Activated CD8-positive, alpha-beta memory T cell treated with anti-CD3 and anti-CD28 coated beads, Interleukin-2, amount 50 U/mL, for 24 hours (primary cell): Measurements from ENCODE around the gene PTTG1IP.

Experiments used
- DNase-seq: peaks from one replicate; pipeline ENCODE4 v3.0.0-alpha.2; 2020; ENCODE audit errors: extremely low read depth

PTTG1IP gene

GRCh38 chr21:44823179-44823660 lies 50.3 kb downstream of the PTTG1IP start:
- DNase-seq: no peak

- DNase-seq: no peak
Observed at GRCh38 chr21:44822484-44823178, 50.9 kb downstream of the PTTG1IP start.

GRCh38 chr21:44820851-44821250 lies 52.6 kb downstream of the PTTG1IP start:
- no peak for DNase-seq

- DNase-seq: no peak
Observed at GRCh38 chr21:44819283-44820243, 53.9 kb downstream of the PTTG1IP start.

GRCh38 chr21:44818640-44819011 lies 54.9 kb downstream of the PTTG1IP start:
- no peak for DNase-seq

- peak; percentile 44 for DNase-seq
Observed at GRCh38 chr21:44817914-44818639, 55.4 kb downstream of the PTTG1IP start, which contains the start of gene SUMO3. SUMO3 (minus strand) TSS chr21:44818062; CDS start chr21:44817968, 94 bp downstream.

- DNase-seq: peak; percentile 75
Observed at GRCh38 chr21:44817506-44817880, 56.0 kb downstream of the PTTG1IP start.

GRCh38 chr21:44816761-44817505 lies 56.6 kb downstream of the PTTG1IP start:
- DNase-seq: no peak

- no peak for DNase-seq
Observed at GRCh38 chr21:44815852-44816628, 57.5 kb downstream of the PTTG1IP start.

GRCh38 chr21:44815225-44815624 lies 58.3 kb downstream of the PTTG1IP start:
- no peak for DNase-seq

GRCh38 chr21:44814498-44815023 lies 58.9 kb downstream of the PTTG1IP start:
- no peak for DNase-seq

- no peak for DNase-seq
Observed at GRCh38 chr21:44813727-44814126, 59.8 kb downstream of the PTTG1IP start.

- DNase-seq: no peak
Observed at GRCh38 chr21:44813149-44813548, 60.3 kb downstream of the PTTG1IP start.

GRCh38 chr21:44812640-44813039 lies 60.9 kb downstream of the PTTG1IP start:
- DNase-seq: no peak

GRCh38 chr21:44810779-44811178 lies 62.7 kb downstream of the PTTG1IP start:
- no peak for DNase-seq

GRCh38 chr21:44805859-44806258 lies 67.6 kb downstream of the PTTG1IP start:
- DNase-seq: no peak

GRCh38 chr21:44805226-44805625 lies 68.3 kb downstream of the PTTG1IP start:
- DNase-seq: no peak

GRCh38 chr21:44804762-44805161 lies 68.7 kb downstream of the PTTG1IP start:
- no peak for DNase-seq

GRCh38 chr21:44803651-44804050 lies 69.8 kb downstream of the PTTG1IP start:
- no peak for DNase-seq
